Measurements from ENCODE around the gene ERCC2.

DNA sequence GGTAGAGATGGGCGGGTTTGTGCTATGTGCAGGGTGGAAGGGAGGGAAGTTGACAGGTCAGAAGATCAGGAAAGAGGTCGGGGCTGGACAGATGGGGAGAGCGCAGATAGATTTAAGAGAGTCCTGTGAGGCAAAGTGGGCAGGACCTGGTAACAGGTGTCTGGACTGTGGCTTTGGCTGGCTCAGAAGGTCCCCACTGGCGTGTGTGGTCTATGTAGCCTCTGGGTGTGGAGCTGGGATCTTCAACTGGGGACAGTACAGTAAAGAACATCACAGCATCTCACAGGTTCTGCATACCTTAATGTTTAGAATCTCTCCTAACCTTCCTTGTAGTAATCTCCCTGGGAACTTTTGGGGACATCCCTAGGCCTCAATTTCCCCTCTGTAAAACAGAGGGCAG is 65.4 kb downstream of the ERCC2 start:
- TF ChIP-seq, protein P1, sequence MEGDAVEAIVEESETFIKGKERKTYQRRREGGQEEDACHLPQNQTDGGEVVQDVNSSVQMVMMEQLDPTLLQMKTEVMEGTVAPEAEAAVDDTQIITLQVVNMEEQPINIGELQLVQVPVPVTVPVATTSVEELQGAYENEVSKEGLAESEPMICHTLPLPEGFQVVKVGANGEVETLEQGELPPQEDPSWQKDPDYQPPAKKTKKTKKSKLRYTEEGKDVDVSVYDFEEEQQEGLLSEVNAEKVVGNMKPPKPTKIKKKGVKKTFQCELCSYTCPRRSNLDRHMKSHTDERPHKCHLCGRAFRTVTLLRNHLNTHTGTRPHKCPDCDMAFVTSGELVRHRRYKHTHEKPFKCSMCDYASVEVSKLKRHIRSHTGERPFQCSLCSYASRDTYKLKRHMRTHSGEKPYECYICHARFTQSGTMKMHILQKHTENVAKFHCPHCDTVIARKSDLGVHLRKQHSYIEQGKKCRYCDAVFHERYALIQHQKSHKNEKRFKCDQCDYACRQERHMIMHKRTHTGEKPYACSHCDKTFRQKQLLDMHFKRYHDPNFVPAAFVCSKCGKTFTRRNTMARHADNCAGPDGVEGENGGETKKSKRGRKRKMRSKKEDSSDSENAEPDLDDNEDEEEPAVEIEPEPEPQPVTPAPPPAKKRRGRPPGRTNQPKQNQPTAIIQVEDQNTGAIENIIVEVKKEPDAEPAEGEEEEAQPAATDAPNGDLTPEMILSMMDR (IDR thresholded peaks at IDR 0.05) = no peak
- TF ChIP-seq POLR2A (IDR thresholded peaks at IDR 0.05) = no peak

Measured in thyroid gland (tissue), 4 donors.